NCI-H82 (cell line): ENCODE results near the gene MTMR8.

Experiments used
- DNase-seq: peaks from one replicate; lab custom pipeline; 2025; lab: John Stamatoyannopoulos, UW

MTMR8 gene

GRCh38 chrX:64306712-64307111 is 88.5 kb downstream of the MTMR8 start:
- no peak for DNase-seq

GRCh38 chrX:64291123-64291522 is 104.1 kb downstream of the MTMR8 start:
- DNase-seq, result no peak

- DNase-seq, result no peak
Measured at GRCh38 chrX:64265265-64265664, 130.0 kb downstream of the MTMR8 start.

DNA sequence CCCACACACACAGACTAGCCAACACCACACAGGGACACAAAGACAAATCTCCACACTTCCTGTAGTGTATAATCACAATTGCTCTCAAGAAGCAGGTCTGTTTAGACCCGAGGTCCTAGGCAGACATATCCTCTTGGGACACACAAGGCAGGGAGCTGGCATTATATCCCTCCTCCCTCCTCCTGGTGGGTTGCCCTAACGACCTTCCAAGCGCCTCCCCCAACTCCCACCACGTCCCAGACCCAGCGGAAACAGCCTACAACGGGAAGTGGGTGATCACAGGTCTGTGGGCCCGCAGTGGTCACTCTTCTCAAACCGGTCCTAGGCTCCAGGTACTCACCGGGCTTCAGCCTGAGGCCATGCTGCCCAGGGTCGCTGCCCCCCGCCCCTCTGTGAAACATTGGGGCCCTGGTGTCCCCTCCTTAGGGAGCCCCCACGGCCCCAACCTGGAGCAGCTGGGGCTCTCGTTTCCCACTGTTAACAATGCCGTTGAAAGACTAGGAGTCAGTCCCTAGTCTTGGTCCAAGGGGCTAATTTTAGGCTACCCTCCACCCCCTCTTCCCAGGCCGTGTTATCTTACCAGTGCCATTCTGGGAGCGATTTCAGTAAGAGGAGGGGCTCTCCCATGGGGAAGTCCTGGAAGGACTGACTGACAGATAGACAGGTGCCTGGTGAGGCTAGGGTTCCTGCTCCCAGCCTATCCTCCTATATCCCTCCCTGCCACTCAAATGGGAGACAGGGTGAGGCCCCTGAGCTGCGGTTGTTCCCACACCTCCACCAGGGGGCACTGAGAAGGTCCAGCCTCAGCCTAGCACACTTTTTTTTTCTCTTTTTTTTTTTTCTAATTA is 164.9 kb downstream of the MTMR8 start, which contains the start of gene ASB12:
ASB12 (minus strand) TSS at position 485 of the 848 bp plus-strand sequence. CDS start 4,957 bp downstream, outside the sequence.
- peak; percentile 1 for DNase-seq

GRCh38 chrX:64229154-64229553 is 166.1 kb downstream of the MTMR8 start:
- DNase-seq, result peak; percentile 8
